Activated T-cell treated with anti-CD3 and anti-CD28 coated beads, Interleukin-2, amount 50 U/mL, for 4 hours (primary cell): ENCODE data around the gene CALHM1. TPM values are rescaled to one million over a fixed set of nuclear protein-coding genes. Genes with fewer than 3 reads are reported as not detected.

Source experiments
- ATAC-seq, 2 donors: fragments of 200-7000 bp; cut with Tn5 transposase; one replicate each; pipeline ENCODE4 v1.10.0; 2021
- DNase-seq: peaks from one replicate; pipeline ENCODE4 v3.0.0-alpha.2; 2020
- H3K27me3 Mint-ChIP-seq: one replicate; pipeline ENCODE4 v1.8.0; 2021; ENCODE audit warnings: low read depth, mixed read lengths
- H3K36me3 Mint-ChIP-seq: one replicate; pipeline ENCODE4 v1.8.0; 2022; ENCODE audit warnings: mixed read lengths; ENCODE audit not compliant: insufficient read depth
- H3K4me1 Mint-ChIP-seq: one replicate; pipeline ENCODE4 v1.8.0; 2021; ENCODE audit warnings: low read depth, mixed read lengths
- H3K4me3 Mint-ChIP-seq: one replicate; pipeline ENCODE4 v1.8.0; 2021; ENCODE audit warnings: mild to moderate bottlenecking, moderate library complexity, mixed read lengths
- H3K9me3 Mint-ChIP-seq: one replicate; pipeline ENCODE4 v1.8.0; 2021; ENCODE audit warnings: mixed read lengths
- total RNA-seq, 3 donors: library from RNA; stranded (reverse); gene quantifications; one replicate each; pipeline ENCODE4 v1.2.1, GENCODE V29; 2021

The CALHM1 gene
- total RNA-seq, 3 donors from 2014 or later: not detected

GRCh38 chr10:103474077-103474476 lies 15.4 kb upstream of the CALHM1 start:
- DNase-seq (no peak), ATAC-seq (no peak)
- peaks cover 36% of the 10 kb centered on the region for H3K4me1 Mint-ChIP-seq
- no peak overlapping the region for H3K4me3 Mint-ChIP-seq
- no peaks in the 10 kb centered on the region for H3K27me3 Mint-ChIP-seq
- no peaks in the 10 kb centered on the region for H3K9me3 Mint-ChIP-seq
- no peaks in the 10 kb centered on the region for H3K36me3 Mint-ChIP-seq

- peaks cover 36% of the 10 kb centered on the region for H3K4me1 Mint-ChIP-seq
- no peaks in the 10 kb centered on the region for H3K27me3 Mint-ChIP-seq
- no peak for DNase-seq
- H3K9me3 Mint-ChIP-seq: no peaks in the 10 kb centered on the region
- no peak for ATAC-seq
- H3K4me3 Mint-ChIP-seq: no peak overlapping the region
- no peaks in the 10 kb centered on the region for H3K36me3 Mint-ChIP-seq
These were observed 14.6 kb upstream of the CALHM1 start for GRCh38 chr10:103473261-103473671.

- no peak for DNase-seq
- ATAC-seq: no peak
- Mint-ChIP-seq H3K27me3 (no peaks in the 10 kb centered on the region), H3K4me1 (peaks cover 38% of the 10 kb centered on the region), H3K36me3 (no peaks in the 10 kb centered on the region), H3K4me3 (peak overlapping the region; percentile 46), H3K9me3 (no peaks in the 10 kb centered on the region)
These were observed 13.3 kb upstream of the CALHM1 start for GRCh38 chr10:103472005-103472404.

- Mint-ChIP-seq H3K36me3 (no peaks in the 10 kb centered on the region), H3K27me3 (no peaks in the 10 kb centered on the region), H3K4me1 (peaks cover 37% of the 10 kb centered on the region), H3K4me3 (peak overlapping the region; percentile 63), H3K9me3 (no peaks in the 10 kb centered on the region)
- DNase-seq (peak; percentile 52), ATAC-seq (peak; percentile 81)
These were observed 12.3 kb upstream of the CALHM1 start for GRCh38 chr10:103470761-103471653.

- no peaks in the 10 kb centered on the region for H3K27me3 Mint-ChIP-seq
- DNase-seq (no peak), ATAC-seq (no peak)
- H3K36me3 Mint-ChIP-seq: no peaks in the 10 kb centered on the region
- no peaks in the 10 kb centered on the region for H3K9me3 Mint-ChIP-seq
- no peak overlapping the region for H3K4me3 Mint-ChIP-seq
- H3K4me1 Mint-ChIP-seq: peaks cover 35% of the 10 kb centered on the region
These were observed 10.5 kb upstream of the CALHM1 start for GRCh38 chr10:103469201-103469600.

GRCh38 chr10:103467406-103467805 lies 8.7 kb upstream of the CALHM1 start:
- Mint-ChIP-seq H3K36me3 (no peaks in the 10 kb centered on the region), H3K27me3 (no peaks in the 10 kb centered on the region), H3K4me3 (no peak overlapping the region), H3K9me3 (no peaks in the 10 kb centered on the region), H3K4me1 (peaks cover 27% of the 10 kb centered on the region)
- ATAC-seq (no peak), DNase-seq (no peak)

- no peak overlapping the region for H3K4me3 Mint-ChIP-seq
- no peak for DNase-seq
- no peaks in the 10 kb centered on the region for H3K9me3 Mint-ChIP-seq
- H3K4me1 Mint-ChIP-seq: peaks cover 21% of the 10 kb centered on the region
- no peaks in the 10 kb centered on the region for H3K27me3 Mint-ChIP-seq
- ATAC-seq: no peak
- no peaks in the 10 kb centered on the region for H3K36me3 Mint-ChIP-seq
These were observed 8.0 kb upstream of the CALHM1 start for GRCh38 chr10:103466734-103467133.

GRCh38 chr10:103465411-103466179 lies 6.9 kb upstream of the CALHM1 start:
- Mint-ChIP-seq H3K36me3 (no peaks in the 10 kb centered on the region), H3K4me1 (peaks cover 13% of the 10 kb centered on the region), H3K27me3 (no peaks in the 10 kb centered on the region), H3K4me3 (no peak overlapping the region), H3K9me3 (no peaks in the 10 kb centered on the region)
- DNase-seq: no peak
- ATAC-seq: no peak

- H3K27me3 Mint-ChIP-seq: no peaks in the 10 kb centered on the region
- no peak for DNase-seq
- H3K4me3 Mint-ChIP-seq: no peak overlapping the region
- no peaks in the 10 kb centered on the region for H3K36me3 Mint-ChIP-seq
- ATAC-seq: no peak
- no peaks in the 10 kb centered on the region for H3K9me3 Mint-ChIP-seq
- peaks cover 9% of the 10 kb centered on the region for H3K4me1 Mint-ChIP-seq
These were observed 4.8 kb upstream of the CALHM1 start for GRCh38 chr10:103463499-103463898.

GRCh38 chr10:103459615-103460014 lies 915 bp upstream of the CALHM1 start:
- ATAC-seq (no peak), DNase-seq (no peak)
- Mint-ChIP-seq H3K36me3 (no peaks in the 10 kb centered on the region), H3K4me1 (peaks cover 7% of the 10 kb centered on the region), H3K9me3 (no peaks in the 10 kb centered on the region), H3K4me3 (no peak overlapping the region), H3K27me3 (no peaks in the 10 kb centered on the region)

GRCh38 chr10:103457896-103458583 lies 660 bp downstream of the CALHM1 start:
- no peak for ATAC-seq
- Mint-ChIP-seq H3K27me3 (no peaks in the 10 kb centered on the region), H3K9me3 (no peaks in the 10 kb centered on the region), H3K4me1 (peaks cover 14% of the 10 kb centered on the region), H3K4me3 (no peak overlapping the region), H3K36me3 (no peaks in the 10 kb centered on the region)
- DNase-seq: no peak

GRCh38 chr10:103457176-103457712 lies 1.5 kb downstream of the CALHM1 start:
- H3K9me3 Mint-ChIP-seq: no peaks in the 10 kb centered on the region
- H3K4me1 Mint-ChIP-seq: peaks cover 21% of the 10 kb centered on the region
- no peaks in the 10 kb centered on the region for H3K36me3 Mint-ChIP-seq
- no peak for DNase-seq
- ATAC-seq: no peak
- no peak overlapping the region for H3K4me3 Mint-ChIP-seq
- no peaks in the 10 kb centered on the region for H3K27me3 Mint-ChIP-seq

- no peaks in the 10 kb centered on the region for H3K36me3 Mint-ChIP-seq
- no peak overlapping the region for H3K4me3 Mint-ChIP-seq
- H3K9me3 Mint-ChIP-seq: no peaks in the 10 kb centered on the region
- ATAC-seq: no peak
- peaks cover 25% of the 10 kb centered on the region for H3K4me1 Mint-ChIP-seq
- DNase-seq: no peak
- H3K27me3 Mint-ChIP-seq: no peaks in the 10 kb centered on the region
These were observed 2.5 kb downstream of the CALHM1 start for GRCh38 chr10:103456074-103456660.

- Mint-ChIP-seq H3K4me3 (no peak overlapping the region), H3K27me3 (no peaks in the 10 kb centered on the region), H3K9me3 (no peaks in the 10 kb centered on the region), H3K4me1 (peaks cover 35% of the 10 kb centered on the region), H3K36me3 (no peaks in the 10 kb centered on the region)
- DNase-seq (no peak), ATAC-seq (no peak)
These were observed 3.5 kb downstream of the CALHM1 start for GRCh38 chr10:103455235-103455634.
